Upper lobe of left lung (tissue), 4 donors: ENCODE measurements around the gene AGAP4.
"Not testable (repeated sequence)": the region's sequence is repeated elsewhere in the genome, so short reads cannot be mapped to it uniquely, and the experiment has no call there.

ENCODE experiments used
- POLR2A ChIP-seq, 4 donors: fragments of 450-650 bp; IDR thresholded peaks; one replicate each; pipeline ENCODE4 v1.5.1; 2016 to 2017; ENCODE audit warnings: antibody characterized with exemption in 4 of 4, mild to moderate bottlenecking in 2 of 4
- TF ChIP-seq, protein P1 (sequence below), 6 experiments: fragments of 450-650 bp in 4 of 6; fragments of 200-600 bp in 2 of 6; sonication (generic) in 2 of 6; IDR thresholded peaks; one replicate each; pipeline ENCODE4 v1.5.1; 2016 to 2019; ENCODE audit warnings: antibody characterized with exemption in 6 of 6

DNA sequence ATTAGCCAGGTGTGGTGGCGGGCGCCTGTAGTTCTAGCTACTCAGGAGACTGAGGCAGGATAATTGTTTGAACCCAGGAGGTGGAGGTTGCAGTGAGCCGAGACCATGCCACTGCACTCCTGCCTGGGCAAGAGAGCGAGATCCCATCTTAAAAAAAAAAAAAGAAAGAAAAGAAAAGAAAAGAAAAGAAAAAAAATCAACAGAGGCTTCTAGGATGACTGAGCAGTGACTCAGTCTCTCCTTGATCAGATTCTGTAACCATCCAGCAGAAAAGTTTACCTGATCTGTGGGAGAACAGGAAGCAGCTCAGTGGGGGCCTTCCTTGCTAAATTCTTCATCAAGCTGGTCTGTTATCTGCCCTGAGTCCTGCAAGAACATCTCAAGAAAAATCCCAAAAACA, 33.2 kb downstream of the AGAP4 start:
- TF ChIP-seq, protein P1, sequence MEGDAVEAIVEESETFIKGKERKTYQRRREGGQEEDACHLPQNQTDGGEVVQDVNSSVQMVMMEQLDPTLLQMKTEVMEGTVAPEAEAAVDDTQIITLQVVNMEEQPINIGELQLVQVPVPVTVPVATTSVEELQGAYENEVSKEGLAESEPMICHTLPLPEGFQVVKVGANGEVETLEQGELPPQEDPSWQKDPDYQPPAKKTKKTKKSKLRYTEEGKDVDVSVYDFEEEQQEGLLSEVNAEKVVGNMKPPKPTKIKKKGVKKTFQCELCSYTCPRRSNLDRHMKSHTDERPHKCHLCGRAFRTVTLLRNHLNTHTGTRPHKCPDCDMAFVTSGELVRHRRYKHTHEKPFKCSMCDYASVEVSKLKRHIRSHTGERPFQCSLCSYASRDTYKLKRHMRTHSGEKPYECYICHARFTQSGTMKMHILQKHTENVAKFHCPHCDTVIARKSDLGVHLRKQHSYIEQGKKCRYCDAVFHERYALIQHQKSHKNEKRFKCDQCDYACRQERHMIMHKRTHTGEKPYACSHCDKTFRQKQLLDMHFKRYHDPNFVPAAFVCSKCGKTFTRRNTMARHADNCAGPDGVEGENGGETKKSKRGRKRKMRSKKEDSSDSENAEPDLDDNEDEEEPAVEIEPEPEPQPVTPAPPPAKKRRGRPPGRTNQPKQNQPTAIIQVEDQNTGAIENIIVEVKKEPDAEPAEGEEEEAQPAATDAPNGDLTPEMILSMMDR (IDR thresholded peaks at IDR 0.05), result not testable (repeated sequence)
- not testable (repeated sequence) for TF ChIP-seq POLR2A (IDR thresholded peaks at IDR 0.05)
